ENCODE results near the gene GPR156. TPM values are rescaled to one million over a fixed set of nuclear protein-coding genes. Genes with fewer than 3 reads are reported as not detected.

GPR156 gene
- polyA plus RNA-seq, 1 donor from 2014 or later: 0.22 TPM

DNA sequence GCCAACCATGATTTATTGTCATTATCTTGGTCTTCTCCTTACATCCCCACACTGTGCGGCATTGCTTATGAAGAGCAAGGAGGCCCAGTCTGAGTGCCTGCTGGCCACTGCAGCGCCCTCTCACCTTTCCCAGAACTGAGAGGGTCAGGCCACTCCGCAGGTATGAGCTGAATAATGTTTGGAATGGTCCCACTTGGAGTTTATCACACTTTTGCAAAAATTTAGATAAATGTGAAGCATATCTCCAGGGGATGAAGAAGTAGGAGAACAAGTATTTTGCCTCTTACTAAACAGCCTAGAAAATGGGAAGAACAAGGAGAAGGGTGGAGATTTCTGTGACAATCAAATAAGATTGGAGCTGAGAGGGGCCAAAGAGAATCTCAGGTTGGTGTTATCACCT lies 116.4 kb downstream of the GPR156 start:
- H3K4me2 ChIP-seq (ENCODE audit: low read length): no peak overlapping the region
- no peak overlapping the region for H3K4me3 ChIP-seq (ENCODE audit: low read length)
- TF ChIP-seq, protein P1, sequence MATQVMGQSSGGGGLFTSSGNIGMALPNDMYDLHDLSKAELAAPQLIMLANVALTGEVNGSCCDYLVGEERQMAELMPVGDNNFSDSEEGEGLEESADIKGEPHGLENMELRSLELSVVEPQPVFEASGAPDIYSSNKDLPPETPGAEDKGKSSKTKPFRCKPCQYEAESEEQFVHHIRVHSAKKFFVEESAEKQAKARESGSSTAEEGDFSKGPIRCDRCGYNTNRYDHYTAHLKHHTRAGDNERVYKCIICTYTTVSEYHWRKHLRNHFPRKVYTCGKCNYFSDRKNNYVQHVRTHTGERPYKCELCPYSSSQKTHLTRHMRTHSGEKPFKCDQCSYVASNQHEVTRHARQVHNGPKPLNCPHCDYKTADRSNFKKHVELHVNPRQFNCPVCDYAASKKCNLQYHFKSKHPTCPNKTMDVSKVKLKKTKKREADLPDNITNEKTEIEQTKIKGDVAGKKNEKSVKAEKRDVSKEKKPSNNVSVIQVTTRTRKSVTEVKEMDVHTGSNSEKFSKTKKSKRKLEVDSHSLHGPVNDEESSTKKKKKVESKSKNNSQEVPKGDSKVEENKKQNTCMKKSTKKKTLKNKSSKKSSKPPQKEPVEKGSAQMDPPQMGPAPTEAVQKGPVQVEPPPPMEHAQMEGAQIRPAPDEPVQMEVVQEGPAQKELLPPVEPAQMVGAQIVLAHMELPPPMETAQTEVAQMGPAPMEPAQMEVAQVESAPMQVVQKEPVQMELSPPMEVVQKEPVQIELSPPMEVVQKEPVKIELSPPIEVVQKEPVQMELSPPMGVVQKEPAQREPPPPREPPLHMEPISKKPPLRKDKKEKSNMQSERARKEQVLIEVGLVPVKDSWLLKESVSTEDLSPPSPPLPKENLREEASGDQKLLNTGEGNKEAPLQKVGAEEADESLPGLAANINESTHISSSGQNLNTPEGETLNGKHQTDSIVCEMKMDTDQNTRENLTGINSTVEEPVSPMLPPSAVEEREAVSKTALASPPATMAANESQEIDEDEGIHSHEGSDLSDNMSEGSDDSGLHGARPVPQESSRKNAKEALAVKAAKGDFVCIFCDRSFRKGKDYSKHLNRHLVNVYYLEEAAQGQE (IDR thresholded peaks at IDR 0.05; ENCODE audit: borderline replicate concordance): no peak
- no peak for TF ChIP-seq MXI1 (conservative IDR thresholded peaks at IDR 0.05; ENCODE audit: poor library complexity, severe bottlenecking)
- H3K27me3 ChIP-seq (ENCODE audit: insufficient read depth, low read depth, low read length): no peaks in the 10 kb centered on the region
- H3K9me3 ChIP-seq (ENCODE audit: low read length): no peaks in the 10 kb centered on the region
- no peaks in the 10 kb centered on the region for H3F3A ChIP-seq (ENCODE audit: insufficient read depth, low read length, poor library complexity, severe bottlenecking)
- no peaks in the 10 kb centered on the region for H3K36me3 ChIP-seq (ENCODE audit: insufficient read depth, low read length)
- no peaks in the 10 kb centered on the region for H3K9me2 ChIP-seq (ENCODE audit: insufficient read depth, low read length)
- no peaks in the 10 kb centered on the region for H3K79me2 ChIP-seq (replicated peaks; ENCODE audit: insufficient read depth, low read length)
- no peaks in the 10 kb centered on the region for H4K20me1 ChIP-seq (ENCODE audit: insufficient read depth)
- H3K27ac ChIP-seq (ENCODE audit: low read length): no peak overlapping the region
- no peak overlapping the region for H2AFZ ChIP-seq (ENCODE audit: low read depth, low read length)
- no peak overlapping the region for H3K9ac ChIP-seq (ENCODE audit: low read length)

DNA sequence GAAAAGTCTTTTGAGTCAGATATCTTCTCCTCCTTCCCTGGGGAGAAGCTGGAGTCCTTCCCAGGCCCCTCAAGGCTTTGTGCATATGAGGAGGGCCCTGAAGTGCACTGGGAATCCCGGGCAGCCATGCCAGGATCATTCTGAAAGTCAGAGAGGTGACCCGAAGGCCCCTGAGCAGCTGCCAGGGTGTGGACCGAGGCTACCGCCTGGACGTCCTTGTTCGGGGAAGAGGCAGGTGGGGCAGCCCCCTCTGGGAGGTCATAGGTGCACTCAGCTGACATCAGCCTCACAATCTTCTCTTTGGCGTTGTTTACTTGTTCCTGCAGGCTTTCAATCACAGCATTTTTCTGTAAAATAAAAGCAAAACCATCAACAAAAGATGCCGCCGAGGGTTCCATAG lies 117.0 kb downstream of the GPR156 start:
- H3K36me3 ChIP-seq (ENCODE audit: insufficient read depth, low read length): no peaks in the 10 kb centered on the region
- no peaks in the 10 kb centered on the region for H3K9me3 ChIP-seq (ENCODE audit: low read length)
- no peak overlapping the region for H3K27ac ChIP-seq (ENCODE audit: low read length)
- no peaks in the 10 kb centered on the region for H3K9me2 ChIP-seq (ENCODE audit: insufficient read depth, low read length)
- TF ChIP-seq POLR2AphosphoS5 (IDR thresholded peaks at IDR 0.05): no peak
- no peak for TF ChIP-seq MXI1 (conservative IDR thresholded peaks at IDR 0.05; ENCODE audit: poor library complexity, severe bottlenecking)
- no peak for TF ChIP-seq SMC3 (conservative IDR thresholded peaks at IDR 0.05; ENCODE audit: poor library complexity)
- TF ChIP-seq EZH2 (IDR thresholded peaks at IDR 0.05; ENCODE audit: borderline replicate concordance, insufficient read depth, low read length, poor library complexity, severe bottlenecking): no peak
- TF ChIP-seq EP300 (conservative IDR thresholded peaks at IDR 0.05; ENCODE audit: poor library complexity, severe bottlenecking): no peak
- TF ChIP-seq, protein P1 (IDR thresholded peaks at IDR 0.05; ENCODE audit: borderline replicate concordance): no peak
- TF ChIP-seq, protein P2, sequence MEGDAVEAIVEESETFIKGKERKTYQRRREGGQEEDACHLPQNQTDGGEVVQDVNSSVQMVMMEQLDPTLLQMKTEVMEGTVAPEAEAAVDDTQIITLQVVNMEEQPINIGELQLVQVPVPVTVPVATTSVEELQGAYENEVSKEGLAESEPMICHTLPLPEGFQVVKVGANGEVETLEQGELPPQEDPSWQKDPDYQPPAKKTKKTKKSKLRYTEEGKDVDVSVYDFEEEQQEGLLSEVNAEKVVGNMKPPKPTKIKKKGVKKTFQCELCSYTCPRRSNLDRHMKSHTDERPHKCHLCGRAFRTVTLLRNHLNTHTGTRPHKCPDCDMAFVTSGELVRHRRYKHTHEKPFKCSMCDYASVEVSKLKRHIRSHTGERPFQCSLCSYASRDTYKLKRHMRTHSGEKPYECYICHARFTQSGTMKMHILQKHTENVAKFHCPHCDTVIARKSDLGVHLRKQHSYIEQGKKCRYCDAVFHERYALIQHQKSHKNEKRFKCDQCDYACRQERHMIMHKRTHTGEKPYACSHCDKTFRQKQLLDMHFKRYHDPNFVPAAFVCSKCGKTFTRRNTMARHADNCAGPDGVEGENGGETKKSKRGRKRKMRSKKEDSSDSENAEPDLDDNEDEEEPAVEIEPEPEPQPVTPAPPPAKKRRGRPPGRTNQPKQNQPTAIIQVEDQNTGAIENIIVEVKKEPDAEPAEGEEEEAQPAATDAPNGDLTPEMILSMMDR (IDR thresholded peaks at IDR 0.05; ENCODE audit: poor library complexity, severe bottlenecking): no peak
- no peak for TF ChIP-seq TAF1 (IDR thresholded peaks at IDR 0.05; ENCODE audit: low read depth)
- TF ChIP-seq RAD21 (conservative IDR thresholded peaks at IDR 0.05): no peak
- H3K9ac ChIP-seq (ENCODE audit: low read length): no peak overlapping the region
- no peak overlapping the region for H3K4me3 ChIP-seq (ENCODE audit: low read length)
- H3K27me3 ChIP-seq (ENCODE audit: insufficient read depth, low read depth, low read length): no peaks in the 10 kb centered on the region
- H3F3A ChIP-seq (ENCODE audit: insufficient read depth, low read length, poor library complexity, severe bottlenecking): no peaks in the 10 kb centered on the region
- no peaks in the 10 kb centered on the region for H4K20me1 ChIP-seq (ENCODE audit: insufficient read depth)
- H3K4me2 ChIP-seq (ENCODE audit: low read length): no peak overlapping the region
- H2AFZ ChIP-seq (ENCODE audit: low read depth, low read length): no peak overlapping the region
- no peaks in the 10 kb centered on the region for H3K79me2 ChIP-seq (replicated peaks; ENCODE audit: insufficient read depth, low read length)
